Effector memory CD8-positive, alpha-beta T cell (primary cell): ENCODE results near the gene CHMP4A.

Experiments used
- ATAC-seq: fragments of 150-1000 bp; cut with Tn5 transposase; replicated peaks from 2 replicates; pipeline ENCODE4 v1.10.0; 2021; ENCODE audit warnings: mild to moderate bottlenecking, moderate library complexity
- DNase-seq, 3 experiments: peaks; one replicate each; pipeline ENCODE4 v3.0.0; 2021
- H3K27ac Mint-ChIP-seq, 2 donors: one replicate each; pipeline ENCODE4 v1.8.0; 2022; ENCODE audit warnings: mild to moderate bottlenecking in 2 of 2, mixed read lengths in 2 of 2, moderate library complexity in 2 of 2
- H3K27me3 Mint-ChIP-seq, 2 donors: one replicate each; pipeline ENCODE4 v1.8.0; 2022; ENCODE audit warnings: mixed read lengths in 2 of 2
- H3K36me3 Mint-ChIP-seq: one replicate; pipeline ENCODE4 v1.8.0; 2022; ENCODE audit warnings: mild to moderate bottlenecking, moderate library complexity, mixed read lengths; ENCODE audit not compliant: insufficient read depth
- H3K4me1 Mint-ChIP-seq, 2 donors: one replicate each; pipeline ENCODE4 v1.8.0; 2022; ENCODE audit warnings: low read depth in 2 of 2, mixed read lengths in 2 of 2
- H3K4me3 Mint-ChIP-seq, 2 donors: one replicate each; pipeline ENCODE4 v1.8.0; 2022; ENCODE audit warnings: mild to moderate bottlenecking in 2 of 2, mixed read lengths in 2 of 2, moderate library complexity in 2 of 2
- H3K9me3 Mint-ChIP-seq, 2 donors: one replicate each; pipeline ENCODE4 v1.8.0; 2022; ENCODE audit warnings: mixed read lengths in 2 of 2

The CHMP4A gene

GRCh38 chr14:24192933-24193332 lies 20.4 kb downstream of the CHMP4A start:
- peak overlapping the region; percentile 80 to 99 for H3K27ac Mint-ChIP-seq
- H3K4me3 Mint-ChIP-seq, result no peak overlapping the region

GRCh38 chr14:24190416-24190815 lies 22.9 kb downstream of the CHMP4A start:
- Mint-ChIP-seq H3K36me3 (peaks cover 61% of the 10 kb centered on the region), H3K9me3 (no peaks in the 10 kb centered on the region), H3K4me3 (no peak overlapping the region), H3K4me1 (peaks cover 28 to 30% of the 10 kb centered on the region in 2 donors), H3K27me3 (no peaks in the 10 kb centered on the region), H3K27ac (peak overlapping the region in 1 of 2 donors; percentile 91)
- no peak for DNase-seq
- no peak for ATAC-seq

More at GRCh38 chr14:24192933-24193332, 20.4 kb downstream of the CHMP4A start:
- H3K4me1 Mint-ChIP-seq, result peaks cover 28 to 35% of the 10 kb centered on the region in 2 donors
- no peak for ATAC-seq
- no peaks in the 10 kb centered on the region for H3K27me3 Mint-ChIP-seq
- no peak for DNase-seq
- no peaks in the 10 kb centered on the region for H3K9me3 Mint-ChIP-seq
- peaks cover 66% of the 10 kb centered on the region for H3K36me3 Mint-ChIP-seq

- H3K9me3 Mint-ChIP-seq, result no peaks in the 10 kb centered on the region
- H3K27ac Mint-ChIP-seq, result peak overlapping the region; percentile 85 to 91
- no peaks in the 10 kb centered on the region for H3K27me3 Mint-ChIP-seq
- no peak for ATAC-seq
- H3K36me3 Mint-ChIP-seq, result peaks cover 60% of the 10 kb centered on the region
- H3K4me3 Mint-ChIP-seq, result no peak overlapping the region
- no peak for DNase-seq
- peaks cover 22 to 24% of the 10 kb centered on the region in 2 donors for H3K4me1 Mint-ChIP-seq
Observed at GRCh38 chr14:24189460-24189859, 23.8 kb downstream of the CHMP4A start.

GRCh38 chr14:24189059-24189375 lies 24.3 kb downstream of the CHMP4A start:
- ATAC-seq (no peak), DNase-seq (no peak)
- Mint-ChIP-seq H3K27me3 (no peaks in the 10 kb centered on the region), H3K4me1 (peaks cover 21% of the 10 kb centered on the region in 2 donors), H3K27ac (peak overlapping the region; percentile 85 to 91), H3K36me3 (peaks cover 60% of the 10 kb centered on the region), H3K9me3 (no peaks in the 10 kb centered on the region), H3K4me3 (peak overlapping the region; percentile 83 to 88)

- Mint-ChIP-seq H3K36me3 (peaks cover 65% of the 10 kb centered on the region), H3K4me1 (peaks cover 20 to 21% of the 10 kb centered on the region in 2 donors), H3K9me3 (no peaks in the 10 kb centered on the region), H3K27ac (peak within 1 kb of the TSS; percentile 85 to 91), H3K4me3 (peak within 1 kb of the TSS; percentile 83 to 88), H3K27me3 (no peaks in the 10 kb centered on the region)
- peak; percentile 90 to 93 (median 92) for DNase-seq
- peak; percentile 92 for ATAC-seq
Observed at GRCh38 chr14:24188251-24189058, 24.8 kb downstream of the CHMP4A start, which contains the start of gene IPO4. Gene IPO4, minus strand, starts transcription at chr14:24188816. Its CDS starts 29 bp downstream, at chr14:24188787.

- H3K27ac Mint-ChIP-seq, result peak overlapping the region; percentile 89 to 91
- H3K9me3 Mint-ChIP-seq, result no peaks in the 10 kb centered on the region
Observed at GRCh38 chr14:24187539-24187915, 25.8 kb downstream of the CHMP4A start.

GRCh38 chr14:24186831-24187538 lies 26.3 kb downstream of the CHMP4A start:
- Mint-ChIP-seq H3K9me3 (no peaks in the 10 kb centered on the region), H3K36me3 (peaks cover 72% of the 10 kb centered on the region), H3K27ac (peak overlapping the region; percentile 51 to 89), H3K4me3 (peak overlapping the region; percentile 83 to 88), H3K4me1 (peaks cover 14 to 18% of the 10 kb centered on the region in 2 donors), H3K27me3 (no peaks in the 10 kb centered on the region)
- DNase-seq (no peak), ATAC-seq (no peak)

More at GRCh38 chr14:24187539-24187915, 25.8 kb downstream of the CHMP4A start:
- no peaks in the 10 kb centered on the region for H3K27me3 Mint-ChIP-seq
- H3K36me3 Mint-ChIP-seq, result peaks cover 70% of the 10 kb centered on the region
- no peak for DNase-seq
- H3K4me1 Mint-ChIP-seq, result peaks cover 20% of the 10 kb centered on the region in 2 donors
- H3K4me3 Mint-ChIP-seq, result peak overlapping the region; percentile 83 to 88
- ATAC-seq, result no peak

GRCh38 chr14:24185741-24186140 lies 27.5 kb downstream of the CHMP4A start:
- Mint-ChIP-seq H3K4me3 (no peak overlapping the region), H3K27me3 (no peaks in the 10 kb centered on the region), H3K9me3 (no peaks in the 10 kb centered on the region), H3K4me1 (peaks cover 18 to 21% of the 10 kb centered on the region in 2 donors), H3K36me3 (peaks cover 72% of the 10 kb centered on the region), H3K27ac (peak overlapping the region in 1 of 2 donors; percentile 26)
- ATAC-seq (no peak), DNase-seq (no peak)

GRCh38 chr14:24185026-24185425 lies 28.3 kb downstream of the CHMP4A start:
- Mint-ChIP-seq H3K4me1 (peaks cover 19 to 21% of the 10 kb centered on the region in 2 donors), H3K9me3 (no peaks in the 10 kb centered on the region), H3K27ac (peak overlapping the region in 1 of 2 donors; percentile 79), H3K27me3 (no peaks in the 10 kb centered on the region), H3K4me3 (no peak overlapping the region), H3K36me3 (peaks cover 76% of the 10 kb centered on the region)
- no peak for DNase-seq
- no peak for ATAC-seq

GRCh38 chr14:24184104-24184970 lies 29.0 kb downstream of the CHMP4A start:
- H3K36me3 Mint-ChIP-seq, result peaks cover 80% of the 10 kb centered on the region
- no peak overlapping the region for H3K4me3 Mint-ChIP-seq
- no peak for DNase-seq
- no peak for ATAC-seq
- H3K9me3 Mint-ChIP-seq, result no peaks in the 10 kb centered on the region
- peaks cover 18 to 20% of the 10 kb centered on the region in 2 donors for H3K4me1 Mint-ChIP-seq
- H3K27ac Mint-ChIP-seq, result peak overlapping the region in 1 of 2 donors; percentile 79
- no peaks in the 10 kb centered on the region for H3K27me3 Mint-ChIP-seq

- Mint-ChIP-seq H3K36me3 (peaks cover 81% of the 10 kb centered on the region), H3K27ac (peak overlapping the region; percentile 45 to 82), H3K4me1 (peaks cover 10 to 15% of the 10 kb centered on the region in 2 donors), H3K27me3 (no peaks in the 10 kb centered on the region), H3K4me3 (no peak overlapping the region), H3K9me3 (no peaks in the 10 kb centered on the region)
- ATAC-seq (no peak), DNase-seq (no peak)
Observed at GRCh38 chr14:24183014-24183481, 30.2 kb downstream of the CHMP4A start.

- Mint-ChIP-seq H3K27me3 (no peaks in the 10 kb centered on the region), H3K36me3 (peaks cover 79% of the 10 kb centered on the region), H3K27ac (peak overlapping the region; percentile 71 to 82), H3K4me3 (no peak overlapping the region), H3K4me1 (peaks cover 4 to 8% of the 10 kb centered on the region in 2 donors), H3K9me3 (no peaks in the 10 kb centered on the region)
- DNase-seq (no peak), ATAC-seq (no peak)
Observed at GRCh38 chr14:24182110-24182882, 31.0 kb downstream of the CHMP4A start.
